IMR-90 (cell line): ENCODE data around the gene MSLN. TPM values are rescaled to one million over a fixed set of nuclear protein-coding genes. Genes with fewer than 3 reads are reported as not detected.

ENCODE experiments used
- RCOR1 ChIP-seq: IDR thresholded peaks from 2 replicates; pipeline ENCODE4 v1.6.1; 2012; ENCODE audit warnings: mild to moderate bottlenecking, low read length, improper control_type of control experiment; ENCODE audit not compliant: insufficient replicate concordance
- polyA plus RNA-seq, 3 experiments: library from polyadenylated mRNA; depleted of rRNA; stranded (reverse); fragments of >200 nt; gene quantifications; 2 replicates each; pipeline ENCODE4 v1.2.3, GENCODE V29; 2012; ENCODE audit warnings: low replicate concordance in 1 of 3
- total RNA-seq: library from RNA; depleted of rRNA; stranded (reverse); fragments of >200 nt; gene quantifications from 2 replicates; pipeline ENCODE4 v1.2.3, GENCODE V29; 2012
- TF ChIP-seq, protein P1 (sequence below): fragments of 150-350 bp; IDR thresholded peaks from 2 replicates; pipeline ENCODE4 v1.6.1; 2016; ENCODE audit warnings: low read depth, mild to moderate bottlenecking, low read length, moderate library complexity, borderline replicate concordance

Gene MSLN
- total and polyA plus RNA-seq, 2 of the 4 experiments (the other 2 are of a cell fraction) = 0.14 TPM; not detected in 1

DNA sequence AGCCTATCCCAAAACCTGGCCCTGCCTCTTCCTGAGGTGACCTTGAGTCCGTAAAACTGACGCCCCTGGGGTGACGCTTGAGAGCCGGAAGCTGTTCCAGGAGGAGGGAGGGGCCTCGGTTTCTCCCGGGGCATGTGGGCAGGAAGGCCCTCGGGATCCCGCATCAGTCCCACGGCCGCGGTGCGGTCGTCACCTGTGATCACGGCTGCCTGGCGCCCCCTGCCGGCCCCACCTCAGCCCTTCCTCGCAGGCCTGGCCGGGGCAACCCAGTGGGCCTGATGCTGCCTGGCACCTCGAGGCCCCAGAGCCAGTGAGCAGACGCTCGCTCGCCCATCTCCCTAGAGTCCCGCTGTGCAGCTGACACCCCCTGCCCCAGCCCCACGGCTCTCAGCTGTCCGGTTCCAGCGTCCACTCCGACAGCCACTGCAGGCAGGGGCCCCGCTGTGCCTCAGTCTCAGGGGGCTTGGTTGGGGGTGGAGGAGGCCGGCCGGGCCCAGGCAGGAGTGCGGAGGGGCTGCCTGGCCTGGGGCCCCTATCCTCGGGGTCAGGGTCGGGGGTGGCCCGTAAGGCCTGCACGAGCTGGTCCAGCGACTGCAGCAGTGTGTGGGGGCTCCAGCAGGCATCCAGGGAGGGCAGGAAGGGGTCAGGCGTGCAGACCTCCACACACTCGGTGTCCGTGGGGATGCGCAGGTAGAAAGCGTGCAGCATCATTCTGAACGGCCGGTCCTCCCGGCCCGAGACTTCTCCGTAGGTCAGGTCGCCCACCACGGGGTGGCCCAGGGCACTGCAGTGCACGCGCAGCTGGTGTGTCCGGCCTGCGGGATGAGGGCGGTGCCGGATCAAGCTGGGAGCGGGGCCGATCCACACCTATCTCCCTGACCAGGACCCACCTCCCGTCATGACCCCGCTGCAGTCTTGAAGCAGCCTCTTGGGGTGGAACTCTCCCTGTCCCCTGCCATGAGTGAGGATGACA lies 25.3 kb downstream of the MSLN start (continued):
- TF ChIP-seq, protein P1, sequence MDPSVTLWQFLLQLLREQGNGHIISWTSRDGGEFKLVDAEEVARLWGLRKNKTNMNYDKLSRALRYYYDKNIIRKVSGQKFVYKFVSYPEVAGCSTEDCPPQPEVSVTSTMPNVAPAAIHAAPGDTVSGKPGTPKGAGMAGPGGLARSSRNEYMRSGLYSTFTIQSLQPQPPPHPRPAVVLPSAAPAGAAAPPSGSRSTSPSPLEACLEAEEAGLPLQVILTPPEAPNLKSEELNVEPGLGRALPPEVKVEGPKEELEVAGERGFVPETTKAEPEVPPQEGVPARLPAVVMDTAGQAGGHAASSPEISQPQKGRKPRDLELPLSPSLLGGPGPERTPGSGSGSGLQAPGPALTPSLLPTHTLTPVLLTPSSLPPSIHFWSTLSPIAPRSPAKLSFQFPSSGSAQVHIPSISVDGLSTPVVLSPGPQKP = no peak
- TF ChIP-seq RCOR1 = no peak
